Measurements from ENCODE around the gene AWAT2. TPM values are rescaled to one million over a fixed set of nuclear protein-coding genes. Genes with fewer than 3 reads are reported as not detected.

The AWAT2 gene
- total and polyA plus RNA-seq, 10 of the 15 experiments (the other 5 are each of a cell fraction or from before 2014, with no cell fraction given): not detected

GRCh38 chrX:70049406-70049805 is 332 bp downstream of the AWAT2 start:
- BruUV-seq (replicated peaks): no TSS peak
- ChIA-PET RAD21 (ENCODE audit: unreplicated experiment) (no interaction called here), POLR2A (no interaction called here), CTCF (no interaction called here), SMC1A (ENCODE audit: uncharacterized antibody, unreplicated experiment) (no interaction called here)
- DNase-seq (ENCODE audit: low read depth, low spot score) (no peak), ATAC-seq (no peak), FAIRE-seq (no peak)
- no peaks in the 10 kb centered on the region; a peak in 1 of 4 replicates for H3K27me3 ChIP-seq (replicated peaks in 1 of 2; ENCODE audit: control insufficient read depth in 2 of 2, insufficient read depth in 2 of 2, low read length in 1 of 2)
- H3K36me3 ChIP-seq (ENCODE audit: control insufficient read depth in 2 of 2, insufficient read depth in 2 of 2, low read length in 1 of 2): no peaks in the 10 kb centered on the region
- H3K9me3 ChIP-seq (replicated peaks; ENCODE audit: control insufficient read depth, insufficient read depth, low read length): no peaks in the 10 kb centered on the region
- no peak overlapping the region for H3K4me3 ChIP-seq
- no peaks in the 10 kb centered on the region for H3K4me1 ChIP-seq (ENCODE audit: control insufficient read depth, insufficient read depth, low read length)
- in situ Hi-C loops (cut with MboI) (loop anchor here (25.0 kb wide), 2 partner anchors 88 to 388 kb away; partner anchors contain the start of genes DLG3 and IGBP1), intact Hi-C loops (cut with micrococcal nuclease; ENCODE audit: unreplicated experiment) (no loop called here)
- H3K4me2 ChIP-seq (ENCODE audit: control insufficient read depth, insufficient read depth): no peak overlapping the region
- no peak for TF ChIP-seq JUNB (IDR thresholded peaks at IDR 0.05)
- TF ChIP-seq ZNF24 (IDR thresholded peaks at IDR 0.05): no peak
- no peak for TF ChIP-seq GATAD2B (conservative IDR thresholded peaks at IDR 0.05; ENCODE audit: low read depth)
- TF ChIP-seq CREB1 (IDR thresholded peaks at IDR 0.05; ENCODE audit: low read depth): no peak
- no peak for TF ChIP-seq IKZF1 (conservative IDR thresholded peaks at IDR 0.05)
- no peak for TF ChIP-seq SMAD1 (IDR thresholded peaks at IDR 0.05; ENCODE audit: low read depth, partially characterized antibody)
- TF ChIP-seq PML (IDR thresholded peaks at IDR 0.05; ENCODE audit: low read length): no peak
- TF ChIP-seq WRNIP1 (IDR thresholded peaks at IDR 0.05; ENCODE audit: borderline replicate concordance, low read depth, low read length): no peak
- TF ChIP-seq MEF2B (IDR thresholded peaks at IDR 0.05; ENCODE audit: partially characterized antibody, poor library complexity, severe bottlenecking): no peak
- no peak for TF ChIP-seq TCF12 (IDR thresholded peaks at IDR 0.05; ENCODE audit: low read depth, low read length)
- no peak for TF ChIP-seq HCFC1 (IDR thresholded peaks at IDR 0.05; ENCODE audit: low read length)
- TF ChIP-seq HSF1 (IDR thresholded peaks at IDR 0.05; ENCODE audit: low read depth, low read length): no peak
- TF ChIP-seq ZBTB33 (IDR thresholded peaks at IDR 0.05): no peak
- no peak for TF ChIP-seq E2F8 (IDR thresholded peaks at IDR 0.05; ENCODE audit: low read depth, partially characterized antibody)
- no peak for TF ChIP-seq ESRRA (IDR thresholded peaks at IDR 0.05; ENCODE audit: low read length)
- no peak for TF ChIP-seq IRF4 (IDR thresholded peaks at IDR 0.05; ENCODE audit: low read depth, low read length)
- H4K20me1 ChIP-seq (ENCODE audit: control insufficient read depth, insufficient read depth): no peaks in the 10 kb centered on the region
- H3K27ac ChIP-seq (ENCODE audit: control insufficient read depth, insufficient read depth): no peak overlapping the region
- H3K79me2 ChIP-seq (ENCODE audit: control insufficient read depth, insufficient read depth, low read length): no peaks in the 10 kb centered on the region
- 4% methylated on average over 3 of the region's 3 CpGs for WGBS (ENCODE audit: insufficient coverage, insufficient replicate concordance, low lambda C conversion rate, missing lambda C conversion rate)
- H3K9ac ChIP-seq (ENCODE audit: control insufficient read depth, insufficient read depth, low read length): no peak overlapping the region
- no peak overlapping the region for H2AFZ ChIP-seq (ENCODE audit: control insufficient read depth, low read depth, low read length)
